ENCODE data around the gene DIAPH1.

DNA sequence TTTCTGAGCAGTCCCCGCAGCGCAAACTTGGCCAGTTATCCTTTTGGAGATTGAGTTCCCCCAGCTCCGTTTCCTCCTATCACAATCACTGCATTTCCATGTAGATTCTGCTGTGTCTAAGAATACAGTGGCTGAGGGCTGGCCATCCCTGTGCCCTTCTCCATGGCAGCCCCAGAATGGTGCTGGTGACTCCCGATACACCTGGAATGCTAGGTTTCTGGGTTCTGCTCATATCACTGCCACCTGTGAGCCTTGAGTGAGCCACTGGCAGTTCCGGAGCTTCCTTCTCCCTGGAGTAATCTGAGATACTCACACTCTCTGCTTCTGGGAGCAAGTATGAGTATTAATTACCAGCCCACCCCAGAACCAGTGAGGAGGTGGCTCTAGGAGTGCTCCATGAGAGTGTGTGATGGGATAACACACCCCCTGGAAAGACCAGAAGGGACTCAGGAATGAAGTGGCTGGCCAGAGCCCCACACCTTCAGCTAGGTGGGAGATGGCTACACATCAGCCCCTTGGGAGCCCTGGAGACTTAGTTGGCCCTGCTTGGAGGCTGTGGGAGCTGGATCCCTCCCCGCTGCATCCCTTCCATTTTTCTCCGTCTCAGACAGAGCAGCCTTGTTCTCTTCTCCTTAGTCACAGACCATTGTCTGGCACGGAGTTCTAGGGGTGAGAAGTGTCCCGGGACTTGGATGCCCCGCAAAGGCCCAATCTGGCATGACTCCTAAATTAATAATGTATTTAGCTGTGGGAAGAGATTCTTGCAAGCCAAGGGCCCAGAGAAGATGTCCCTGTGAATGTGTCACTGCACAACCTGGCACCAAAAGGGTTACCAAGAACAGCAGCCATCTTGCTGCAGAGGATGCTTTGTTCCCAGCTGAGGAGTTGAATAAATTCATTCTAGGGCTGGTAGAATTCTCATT is 125.0 kb downstream of the DIAPH1 start:
- TF ChIP-seq, protein P1, sequence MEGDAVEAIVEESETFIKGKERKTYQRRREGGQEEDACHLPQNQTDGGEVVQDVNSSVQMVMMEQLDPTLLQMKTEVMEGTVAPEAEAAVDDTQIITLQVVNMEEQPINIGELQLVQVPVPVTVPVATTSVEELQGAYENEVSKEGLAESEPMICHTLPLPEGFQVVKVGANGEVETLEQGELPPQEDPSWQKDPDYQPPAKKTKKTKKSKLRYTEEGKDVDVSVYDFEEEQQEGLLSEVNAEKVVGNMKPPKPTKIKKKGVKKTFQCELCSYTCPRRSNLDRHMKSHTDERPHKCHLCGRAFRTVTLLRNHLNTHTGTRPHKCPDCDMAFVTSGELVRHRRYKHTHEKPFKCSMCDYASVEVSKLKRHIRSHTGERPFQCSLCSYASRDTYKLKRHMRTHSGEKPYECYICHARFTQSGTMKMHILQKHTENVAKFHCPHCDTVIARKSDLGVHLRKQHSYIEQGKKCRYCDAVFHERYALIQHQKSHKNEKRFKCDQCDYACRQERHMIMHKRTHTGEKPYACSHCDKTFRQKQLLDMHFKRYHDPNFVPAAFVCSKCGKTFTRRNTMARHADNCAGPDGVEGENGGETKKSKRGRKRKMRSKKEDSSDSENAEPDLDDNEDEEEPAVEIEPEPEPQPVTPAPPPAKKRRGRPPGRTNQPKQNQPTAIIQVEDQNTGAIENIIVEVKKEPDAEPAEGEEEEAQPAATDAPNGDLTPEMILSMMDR (IDR thresholded peaks at IDR 0.05; ENCODE audit: low read depth, low read length), result no peak
- TF ChIP-seq POLR2A (IDR thresholded peaks at IDR 0.05; ENCODE audit: extremely low read depth, insufficient read length), result no peak
- TF ChIP-seq MYC (IDR thresholded peaks at IDR 0.05; ENCODE audit: low read depth, low read length), result no peak
- TF ChIP-seq, protein P2, sequence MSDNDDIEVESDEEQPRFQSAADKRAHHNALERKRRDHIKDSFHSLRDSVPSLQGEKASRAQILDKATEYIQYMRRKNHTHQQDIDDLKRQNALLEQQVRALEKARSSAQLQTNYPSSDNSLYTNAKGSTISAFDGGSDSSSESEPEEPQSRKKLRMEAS (IDR thresholded peaks at IDR 0.05; ENCODE audit: low read depth, low read length), result no peak
